DMS 273 treated with DMSO at 0.1 percent for 48 hours (cell line): ENCODE measurements around the gene VPS18.
A peak's percentile ranks its signal among the peaks of the same experiment; 100 is the strongest.
"Not testable (repeated sequence)": the region's sequence is repeated elsewhere in the genome, so short reads cannot be mapped to it uniquely, and the experiment has no call there.

Source experiments
- DNase-seq: peaks from one replicate; lab custom pipeline; 2025; lab: John Stamatoyannopoulos, UW

The VPS18 gene

GRCh38 chr15:40893733-40894680 is at the start of gene VPS18:
Gene VPS18 (plus strand): TSS chr15:40894450. CDS start chr15:40894769, 319 bp downstream.
- peak; percentile 79 for DNase-seq

GRCh38 chr15:40844696-40845030 is 49.6 kb upstream of the VPS18 start:
- DNase-seq, result no peak

- DNase-seq, result no peak
These were observed 49.2 kb upstream of the VPS18 start for GRCh38 chr15:40845036-40845435.

- no peak for DNase-seq
These were observed 48.6 kb upstream of the VPS18 start for GRCh38 chr15:40845511-40846284.

GRCh38 chr15:40846841-40847222 is 47.4 kb upstream of the VPS18 start:
- DNase-seq, result no peak

GRCh38 chr15:40847223-40847961 is 46.9 kb upstream of the VPS18 start:
- DNase-seq, result no peak

GRCh38 chr15:40850576-40851112 is 43.6 kb upstream of the VPS18 start:
- DNase-seq, result no peak

- no peak for DNase-seq
These were observed 41.7 kb upstream of the VPS18 start for GRCh38 chr15:40852529-40852928.

GRCh38 chr15:40853241-40853890 is 40.9 kb upstream of the VPS18 start:
- no peak for DNase-seq

GRCh38 chr15:40854161-40854560 is 40.1 kb upstream of the VPS18 start:
- no peak for DNase-seq

GRCh38 chr15:40855706-40856234 is 38.5 kb upstream of the VPS18 start:
- no peak for DNase-seq

- DNase-seq, result no peak
These were observed 37.5 kb upstream of the VPS18 start for GRCh38 chr15:40856746-40857145.

GRCh38 chr15:40857601-40858341 is 36.5 kb upstream of the VPS18 start:
- DNase-seq, result no peak

GRCh38 chr15:40858706-40859105 is 35.5 kb upstream of the VPS18 start:
- DNase-seq, result no peak

- DNase-seq, result peak; percentile 24
These were observed 34.9 kb upstream of the VPS18 start for GRCh38 chr15:40859206-40859851.

GRCh38 chr15:40861147-40861546 is 33.1 kb upstream of the VPS18 start:
- DNase-seq, result not testable (repeated sequence)

GRCh38 chr15:40863660-40864270 is 30.5 kb upstream of the VPS18 start:
- DNase-seq, result no peak

- DNase-seq, result no peak
These were observed 27.1 kb upstream of the VPS18 start for GRCh38 chr15:40867199-40867598.

- DNase-seq, result no peak
These were observed 24.6 kb upstream of the VPS18 start for GRCh38 chr15:40869686-40870085.

- no peak for DNase-seq
These were observed 23.5 kb upstream of the VPS18 start for GRCh38 chr15:40870716-40871115.
